B cell (primary cell): ENCODE measurements around the gene ADGRV1. TPM values are rescaled to one million over a fixed set of nuclear protein-coding genes. Genes with fewer than 3 reads are reported as not detected.

Source experiments
- ATAC-seq: fragments of 200-7000 bp; cut with Tn5 transposase; one replicate; pipeline ENCODE4 v1.10.0; 2021; ENCODE audit warnings: low read depth, mild to moderate bottlenecking, moderate number of reproducible peaks, moderate library complexity
- CTCF ChIA-PET: fragments of 350-600 bp; sonication (Branson Sonifier 250); formaldehyde crosslinking; loops from one replicate; lab custom pipeline; 2021; ENCODE audit warnings: antibody characterized with exemption, inconsistent platforms; lab: Charles Lee
- POLR2A ChIA-PET: fragments of 350-600 bp; sonication (Branson Sonifier 250); formaldehyde crosslinking; loops from one replicate; lab custom pipeline; 2021; ENCODE audit warnings: antibody characterized with exemption; lab: Charles Lee
- DNase-seq: peaks from one replicate; pipeline ENCODE4 v3.0.0; 2013
- H2AFZ ChIP-seq: 2 replicates; pipeline ENCODE4 v1.6.1; 2012; ENCODE audit warnings: mild to moderate bottlenecking, low read depth, low read length; ENCODE audit not compliant: insufficient read depth, poor library complexity, severe bottlenecking
- H3K27ac ChIP-seq, 2 donors: 1 replicate in 1 of 2; 2 replicates in 1 of 2; pipeline ENCODE4 v1.5.1; 2012 to 2013; ENCODE audit warnings: low read length in 2 of 2, mild to moderate bottlenecking in 2 of 2, moderate library complexity in 1 of 2
- H3K27me3 ChIP-seq, 4 experiments: fragments of 200-600 bp in 1 of 4; sonication (generic) in 1 of 4; replicated peaks in 1 of 4; 1 replicate in 2 of 4; 2 replicates in 2 of 4; pipeline versions ENCODE4 v1.6.1 to v1.7.0; 2013 to 2016; ENCODE audit warnings: low read length in 3 of 4, mild to moderate bottlenecking in 2 of 4, mixed read lengths in 1 of 4, moderate library complexity in 1 of 4; ENCODE audit not compliant: insufficient read depth in 4 of 4, control insufficient read depth in 3 of 4; ENCODE audit errors: control extremely low read depth in 1 of 4
- H3K36me3 ChIP-seq, 2 experiments: replicated peaks in 1 of 2; 1 replicate in 1 of 2; 2 replicates in 1 of 2; pipeline versions ENCODE4 v1.6.1 to v1.7.1; 2013; ENCODE audit warnings: low read length in 1 of 2; ENCODE audit not compliant: insufficient read depth in 2 of 2, control insufficient read depth in 1 of 2; ENCODE audit errors: control extremely low read depth in 1 of 2, extremely low read depth in 1 of 2
- H3K4me1 ChIP-seq, 2 donors: fragments of 200-600 bp in 1 of 2; sonication (generic) in 1 of 2; 1 replicate in 1 of 2; 2 replicates in 1 of 2; pipeline versions ENCODE4 v1.5.1 to v1.6.1; 2013 to 2017; ENCODE audit warnings: low read length in 2 of 2; ENCODE audit not compliant: control insufficient read depth in 2 of 2, insufficient read depth in 2 of 2
- H3K4me2 ChIP-seq: replicated peaks from 2 replicates; pipeline ENCODE3; 2012; ENCODE audit warnings: mild to moderate bottlenecking, low read depth, low read length; ENCODE audit not compliant: poor library complexity, severe bottlenecking
- H3K4me3 ChIP-seq, 5 experiments: fragments of 200-600 bp in 1 of 5; sonication (generic) in 1 of 5; 1 replicate in 3 of 5; 2 replicates in 2 of 5; pipeline versions ENCODE4 v1.5.1 to v1.7.0; 2011 to 2016; ENCODE audit warnings: low read length in 4 of 5, mild to moderate bottlenecking in 4 of 5, low read depth in 2 of 5, control low read depth in 1 of 5, moderate library complexity in 1 of 5; ENCODE audit not compliant: insufficient read depth in 1 of 5; ENCODE audit errors: control extremely low read depth in 1 of 5, extremely low read depth in 1 of 5
- H3K79me2 ChIP-seq: fragments of 200-600 bp; sonication (generic); one replicate; pipeline ENCODE4 v1.6.0; 2016; ENCODE audit warnings: low read length; ENCODE audit not compliant: control insufficient read depth, insufficient read depth
- H3K9ac ChIP-seq: fragments of 200-600 bp; sonication (generic); 2 replicates; pipeline ENCODE4 v1.6.1; 2017; ENCODE audit warnings: mild to moderate bottlenecking, low read length, moderate library complexity
- H3K9me3 ChIP-seq, 3 donors: one replicate each; pipeline versions ENCODE4 v1.6.1 to v1.7.1; 2013; ENCODE audit warnings: low read length in 2 of 3; ENCODE audit not compliant: control insufficient read depth in 2 of 3, insufficient read depth in 1 of 3; ENCODE audit errors: control extremely low read depth in 1 of 3
- H4K20me1 ChIP-seq: 2 replicates; pipeline ENCODE4 v1.6.0; 2012; ENCODE audit warnings: mild to moderate bottlenecking, low read length; ENCODE audit not compliant: insufficient read depth, control insufficient read depth, poor library complexity, severe bottlenecking
- H3K27ac Mint-ChIP-seq: one replicate; pipeline ENCODE4 v1.8.0; 2021; ENCODE audit warnings: mixed read lengths
- H3K27me3 Mint-ChIP-seq: one replicate; pipeline ENCODE4 v1.8.0; 2021; ENCODE audit warnings: mixed read lengths
- H3K4me1 Mint-ChIP-seq: one replicate; pipeline ENCODE4 v1.8.0; 2021; ENCODE audit warnings: mixed read lengths
- H3K4me3 Mint-ChIP-seq: one replicate; pipeline ENCODE4 v1.8.0; 2021; ENCODE audit warnings: mixed read lengths
- H3K9me3 Mint-ChIP-seq: one replicate; pipeline ENCODE4 v1.8.0; 2022; ENCODE audit warnings: mixed read lengths; ENCODE audit not compliant: insufficient read depth
- CTCF ChIP-seq: fragments of 200-600 bp; IDR thresholded peaks from one replicate; pipeline ENCODE4 v1.8.0; 2022; ENCODE audit warnings: antibody characterized with exemption, mild to moderate bottlenecking
- EZH2 ChIP-seq: IDR thresholded peaks from 2 replicates; pipeline ENCODE4 v1.6.1; 2012; ENCODE audit warnings: borderline replicate concordance, low read depth, mild to moderate bottlenecking, moderate library complexity, low read length; ENCODE audit not compliant: insufficient read depth, poor library complexity, severe bottlenecking
- WGBS: methylation state at CpG from one replicate; pipeline ENCODE4 v1.1.5; 2013; ENCODE audit warnings: missing lambda C conversion rate; ENCODE audit not compliant: insufficient coverage; 5-methylcytosine and 5-hydroxymethylcytosine counted together
- intact Hi-C: fragments of 100-400 bp; cut with micrococcal nuclease; formaldehyde crosslinking; loops from one replicate; pipeline ENCODE4 v1.10.0; 2022
- polyA plus RNA-seq: library from polyadenylated mRNA; depleted of rRNA; stranded (reverse); fragments of >200 nt; gene quantifications from 2 replicates; pipeline ENCODE4 v1.2.3, GENCODE V29; 2012
- total RNA-seq, 2 donors: library from RNA; stranded (reverse); fragments of 120-200 nt in 1 of 2; gene quantifications; 1 replicate in 1 of 2; 2 replicates in 1 of 2; pipeline versions ENCODE4 v1.2.3 to v1.2.4, GENCODE V29; 2013 to 2022

ADGRV1 gene
- total and polyA plus RNA-seq, 2 donors (not counting 1 experiment from before 2014, with no cell fraction given): 0.07 TPM; not detected in 1

GRCh38 chr5:91158011-91158410, 599.4 kb downstream of the ADGRV1 start:
- ATAC-seq: no peak
- Histone ChIP-seq H3K36me3 (no peaks in the 10 kb centered on the region), H3K79me2 (no peaks in the 10 kb centered on the region), H3K9ac (no peak overlapping the region), H4K20me1 (no peaks in the 10 kb centered on the region), H3K4me2 (no peak overlapping the region), H3K4me1 (peaks cover 9% of the 10 kb centered on the region in 2 donors), H2AFZ (no peak overlapping the region), H3K27ac (no peak overlapping the region), H3K27me3 (no peaks in the 10 kb centered on the region), H3K9me3 (no peaks in the 10 kb centered on the region), H3K4me3 (no peak overlapping the region)
- ChIA-PET CTCF (no interaction called here), POLR2A (no interaction called here)
- intact Hi-C loops: no loop called here
- no peak for DNase-seq
- Mint-ChIP-seq H3K27ac (no peak overlapping the region), H3K9me3 (no peaks in the 10 kb centered on the region), H3K4me1 (peaks cover 12% of the 10 kb centered on the region), H3K27me3 (no peaks in the 10 kb centered on the region), H3K4me3 (no peak overlapping the region)
- WGBS: 88% methylated on average over 1 of the region's 1 CpG
- TF ChIP-seq EZH2 (no peak), CTCF (no peak)

- Histone ChIP-seq H3K27me3 (no peaks in the 10 kb centered on the region), H3K4me2 (no peak overlapping the region), H3K4me3 (no peak overlapping the region), H3K9ac (no peak overlapping the region), H3K36me3 (no peaks in the 10 kb centered on the region), H3K9me3 (no peaks in the 10 kb centered on the region), H4K20me1 (no peaks in the 10 kb centered on the region), H3K27ac (no peak overlapping the region), H3K79me2 (no peaks in the 10 kb centered on the region), H3K4me1 (peaks cover 12% of the 10 kb centered on the region in 2 donors), H2AFZ (no peak overlapping the region)
- ATAC-seq (no peak), DNase-seq (no peak)
- TF ChIP-seq EZH2 (no peak), CTCF (no peak)
- Mint-ChIP-seq H3K27me3 (no peaks in the 10 kb centered on the region), H3K4me3 (no peak overlapping the region), H3K9me3 (no peaks in the 10 kb centered on the region), H3K27ac (no peak overlapping the region), H3K4me1 (peaks cover 15% of the 10 kb centered on the region)
- ChIA-PET POLR2A (no interaction called here), CTCF (no interaction called here)
- intact Hi-C loops: no loop called here
- WGBS: no CpG with 5 or more reads among the region's 1 CpG
Measured at GRCh38 chr5:91159647-91160046, 601.0 kb downstream of the ADGRV1 start.
